Measurements from ENCODE around the gene MTERF4.
"Not testable (repeated sequence)": the region's sequence is repeated elsewhere in the genome, so short reads cannot be mapped to it uniquely, and the experiment has no call there.

MTERF4 gene

DNA sequence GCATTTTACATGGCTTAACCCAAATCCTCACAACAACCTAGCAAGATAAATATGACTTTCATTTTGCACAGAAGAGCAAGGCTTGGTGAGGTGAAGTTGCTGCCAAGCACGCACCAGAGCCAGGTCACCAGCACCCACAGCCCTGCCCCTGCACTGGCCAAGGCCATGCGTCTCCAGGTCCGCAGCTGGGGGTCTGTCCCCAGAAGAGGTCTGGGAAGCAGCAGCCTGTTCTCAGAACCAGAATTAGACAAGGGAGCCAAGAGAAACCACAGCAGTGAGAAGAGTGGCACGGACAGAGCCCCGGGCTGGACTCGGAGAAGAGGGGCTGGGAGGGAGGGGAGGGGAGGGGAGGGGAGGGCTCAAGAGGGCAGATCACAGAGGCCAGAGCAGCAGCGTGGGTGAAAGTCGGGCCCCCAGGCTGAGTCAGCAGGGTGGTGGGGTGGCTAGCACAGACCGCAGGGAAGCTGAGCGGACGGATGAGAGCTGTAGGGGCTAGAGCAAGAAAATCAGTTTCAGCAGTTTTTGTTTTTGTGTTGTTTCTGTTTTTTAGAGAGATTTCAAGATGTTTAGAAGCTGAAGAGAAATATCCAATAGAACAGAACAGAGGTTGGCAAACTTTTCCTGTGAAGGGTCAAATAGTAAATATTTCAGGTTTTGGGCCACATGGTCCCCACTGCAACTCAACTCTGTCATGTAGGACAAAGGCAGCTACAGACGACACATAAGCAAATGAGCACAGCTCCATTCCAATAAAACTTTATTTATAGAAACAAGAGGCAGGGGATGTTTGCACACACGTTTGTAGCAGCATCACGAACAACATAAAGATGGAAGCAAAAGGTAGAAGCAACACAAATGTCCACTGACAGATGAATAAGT is 7.4 kb upstream of the MTERF4 start:
- H3K4me3 ChIP-seq (ENCODE audit: low read length), result no peak overlapping the region

DNA sequence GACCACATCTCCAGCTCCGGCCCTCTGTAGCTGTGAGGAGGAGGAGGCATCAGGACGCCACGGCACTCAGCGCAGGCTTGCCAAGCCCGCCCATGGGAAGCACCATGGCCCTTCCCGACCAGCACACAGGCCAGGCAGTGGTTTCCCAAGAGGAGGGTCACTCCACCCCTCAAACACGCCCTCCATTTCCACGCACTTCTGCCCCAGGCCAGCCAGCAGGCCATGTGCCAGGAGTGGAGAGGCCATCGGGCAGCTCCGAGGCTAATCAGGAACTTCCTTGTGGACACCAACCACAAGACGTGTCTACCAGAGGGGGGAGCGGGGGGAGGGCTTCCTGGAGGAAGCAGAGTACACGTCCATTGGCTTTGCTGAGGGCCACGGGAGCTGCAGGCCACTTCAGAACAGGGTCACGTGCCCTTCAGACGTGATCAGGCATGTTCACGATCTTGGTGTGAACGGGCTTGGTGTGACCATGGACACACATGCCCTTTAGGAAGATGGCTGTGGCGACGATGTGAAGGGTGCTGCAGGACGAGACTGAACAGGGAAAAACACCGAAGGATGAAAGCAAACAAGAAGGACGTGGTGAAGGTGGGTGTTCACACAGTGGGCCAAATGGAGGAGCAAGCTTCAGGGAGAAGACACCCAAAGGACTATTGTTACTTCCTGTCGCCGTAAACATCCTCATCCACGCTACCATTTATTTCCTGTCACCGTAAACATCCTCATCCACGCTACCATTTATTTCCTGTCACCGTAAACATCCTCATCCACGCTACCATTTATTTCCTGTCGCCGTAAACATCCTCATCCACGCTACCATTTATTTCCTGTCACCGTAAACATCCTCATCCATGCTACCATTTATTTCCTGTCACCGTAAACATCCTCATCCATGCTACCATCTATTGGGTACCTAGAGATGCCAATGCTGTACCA is 6.5 kb upstream of the MTERF4 start:
- H3K27me3 ChIP-seq (ENCODE audit: control insufficient read depth, insufficient read depth, low read length), result no peaks in the 10 kb centered on the region
- no peaks in the 10 kb centered on the region for H3K4me1 ChIP-seq (ENCODE audit: control insufficient read depth, insufficient read depth, low read length)
- H3K9me3 ChIP-seq (replicated peaks; ENCODE audit: low read length), result no peaks in the 10 kb centered on the region
- no peaks in the 10 kb centered on the region for H3K36me3 ChIP-seq (ENCODE audit: insufficient read depth, low read length)
- no peak overlapping the region for H3K4me2 ChIP-seq (ENCODE audit: low read length)
- H3K9ac ChIP-seq (ENCODE audit: low read depth, low read length), result no peak overlapping the region
- no peak overlapping the region for H3K4me3 ChIP-seq (ENCODE audit: low read length)

More for the DNA sequence above, 7.4 kb upstream of the MTERF4 start:
- Histone ChIP-seq H3K4me1 (ENCODE audit: control insufficient read depth, insufficient read depth, low read length) (no peaks in the 10 kb centered on the region), H3K36me3 (ENCODE audit: insufficient read depth, low read length) (no peaks in the 10 kb centered on the region), H3K9me3 (replicated peaks; ENCODE audit: low read length) (no peaks in the 10 kb centered on the region), H3K9ac (ENCODE audit: low read depth, low read length) (no peak overlapping the region), H3K4me2 (ENCODE audit: low read length) (no peak overlapping the region), H3K27me3 (ENCODE audit: control insufficient read depth, insufficient read depth, low read length) (no peaks in the 10 kb centered on the region)

DNA sequence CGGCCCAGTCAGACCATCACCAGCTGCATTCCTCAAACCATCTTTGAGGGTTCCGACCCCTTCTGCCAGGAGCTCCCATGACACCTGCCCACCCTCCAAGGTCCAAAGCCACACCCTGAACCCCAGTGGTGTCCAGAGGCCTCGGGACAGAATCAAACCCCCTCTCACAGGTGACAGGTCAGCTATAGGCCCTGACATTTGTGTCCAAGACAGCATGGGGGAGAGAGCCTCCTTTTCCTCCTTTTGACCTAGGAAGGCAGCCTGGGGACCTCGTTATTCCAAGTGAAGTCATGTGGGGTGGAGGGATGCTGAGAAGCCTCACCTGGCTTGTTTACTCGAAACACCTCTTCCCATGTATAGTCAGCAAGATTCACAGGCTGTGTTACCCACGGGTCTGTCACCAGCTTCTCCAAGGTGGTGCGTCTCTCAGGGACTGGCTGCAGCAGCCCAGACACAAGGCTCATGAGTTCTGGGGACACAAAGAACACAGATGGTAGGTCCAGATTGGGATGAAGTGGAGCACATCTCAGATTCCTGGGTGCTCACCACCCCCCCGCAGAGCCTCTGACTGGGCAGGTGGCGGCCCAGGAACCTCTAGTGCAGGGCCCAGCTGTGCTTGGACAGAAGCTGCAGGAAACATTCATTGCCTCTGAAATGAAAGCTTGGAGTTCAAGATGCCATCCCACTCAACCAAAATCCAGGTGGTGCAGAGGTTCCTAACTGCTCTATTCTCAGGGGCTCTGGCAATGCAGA is 5.1 kb upstream of the MTERF4 start:
- Histone ChIP-seq H3K9ac (ENCODE audit: low read depth, low read length) (no peak overlapping the region), H3K4me3 (ENCODE audit: low read length) (no peak overlapping the region), H3K9me3 (replicated peaks; ENCODE audit: low read length) (no peaks in the 10 kb centered on the region), H3K36me3 (ENCODE audit: insufficient read depth, low read length) (no peaks in the 10 kb centered on the region), H3K4me1 (ENCODE audit: control insufficient read depth, insufficient read depth, low read length) (peaks cover 4% of the 10 kb centered on the region), H3K4me2 (ENCODE audit: low read length) (no peak overlapping the region), H3K27me3 (ENCODE audit: control insufficient read depth, insufficient read depth, low read length) (no peaks in the 10 kb centered on the region)

DNA sequence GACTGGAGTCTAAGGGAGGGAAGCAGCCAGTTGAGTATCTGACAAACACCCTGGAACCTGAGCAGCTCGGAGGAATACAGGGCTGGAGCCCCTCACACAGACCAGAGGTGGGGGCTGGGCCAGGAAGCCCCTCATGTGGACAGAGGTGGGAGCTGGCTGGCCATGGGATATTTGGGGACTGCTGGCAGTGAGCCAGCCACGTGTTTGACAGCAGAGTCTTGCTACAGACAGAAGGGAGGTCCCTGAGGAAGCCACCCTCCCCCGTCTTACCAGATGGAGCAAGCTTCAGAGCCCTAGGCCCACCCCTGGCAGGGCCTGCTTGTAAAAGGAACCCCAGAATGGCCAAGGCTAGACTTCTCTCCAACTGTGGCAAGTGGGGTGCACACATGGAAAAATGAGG is 3.6 kb upstream of the MTERF4 start:
- Histone ChIP-seq H3K4me2 (ENCODE audit: low read length) (no peak overlapping the region), H3K4me1 (ENCODE audit: control insufficient read depth, insufficient read depth, low read length) (peaks cover 11% of the 10 kb centered on the region), H3K36me3 (ENCODE audit: insufficient read depth, low read length) (no peaks in the 10 kb centered on the region), H3K27me3 (ENCODE audit: control insufficient read depth, insufficient read depth, low read length) (no peaks in the 10 kb centered on the region), H3K4me3 (ENCODE audit: low read length) (no peak overlapping the region), H3K9me3 (replicated peaks; ENCODE audit: low read length) (no peaks in the 10 kb centered on the region), H3K9ac (ENCODE audit: low read depth, low read length) (no peak overlapping the region)

- not testable (repeated sequence) for H3K4me3 ChIP-seq (ENCODE audit: low read length); H3K36me3 ChIP-seq (ENCODE audit: insufficient read depth, low read length); H3K9ac ChIP-seq (ENCODE audit: low read depth, low read length); H3K27me3 ChIP-seq (ENCODE audit: control insufficient read depth, insufficient read depth, low read length); H3K9me3 ChIP-seq (replicated peaks; ENCODE audit: low read length); H3K4me2 ChIP-seq (ENCODE audit: low read length)
- H3K4me1 ChIP-seq (ENCODE audit: control insufficient read depth, insufficient read depth, low read length), result peaks cover 11% of the 10 kb centered on the region
Observed at GRCh38 chr2:241104611-241105010, 2.5 kb upstream of the MTERF4 start.

- peak overlapping the region; percentile 93 for H3K4me3 ChIP-seq (ENCODE audit: low read length)
- H3K27me3 ChIP-seq (ENCODE audit: control insufficient read depth, insufficient read depth, low read length), result no peaks in the 10 kb centered on the region
- H3K9ac ChIP-seq (ENCODE audit: low read depth, low read length), result peak overlapping the region; percentile 95
- H3K4me1 ChIP-seq (ENCODE audit: control insufficient read depth, insufficient read depth, low read length), result peaks cover 11% of the 10 kb centered on the region
- peaks cover 8% of the 10 kb centered on the region for H3K36me3 ChIP-seq (ENCODE audit: insufficient read depth, low read length)
- H3K4me2 ChIP-seq (ENCODE audit: low read length), result peak overlapping the region; percentile 99
- H3K9me3 ChIP-seq (replicated peaks; ENCODE audit: low read length), result no peaks in the 10 kb centered on the region
Observed at GRCh38 chr2:241103176-241103595, 1.1 kb upstream of the MTERF4 start.

DNA sequence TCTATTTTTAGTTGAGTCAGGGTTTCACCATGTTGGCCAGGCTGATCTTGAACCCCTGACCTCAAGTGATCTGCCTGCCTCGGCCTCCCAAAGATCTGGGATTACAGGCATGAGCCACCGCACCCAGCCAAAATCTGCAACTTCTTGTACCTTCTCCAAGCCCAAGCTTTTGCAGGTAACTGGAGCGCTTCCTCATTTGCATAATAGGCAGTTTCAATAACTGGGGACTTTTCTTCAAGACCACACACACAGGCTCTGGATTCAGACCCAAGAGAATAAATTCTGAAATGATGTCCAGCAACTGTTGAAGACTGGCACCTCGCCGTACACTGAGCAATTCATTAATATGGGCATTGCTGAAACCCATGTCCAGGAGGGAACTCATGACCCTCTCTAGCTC is 2.8 kb downstream of the MTERF4 start:
- no peak overlapping the region for H3K4me3 ChIP-seq (ENCODE audit: low read length)
- H3K4me2 ChIP-seq (ENCODE audit: low read length), result no peak overlapping the region
- no peaks in the 10 kb centered on the region for H3K27me3 ChIP-seq (ENCODE audit: control insufficient read depth, insufficient read depth, low read length)
- no peak overlapping the region for H3K9ac ChIP-seq (ENCODE audit: low read depth, low read length)
- no peaks in the 10 kb centered on the region for H3K9me3 ChIP-seq (replicated peaks; ENCODE audit: low read length)
- H3K4me1 ChIP-seq (ENCODE audit: control insufficient read depth, insufficient read depth, low read length), result peaks cover 11% of the 10 kb centered on the region
- peaks cover 42% of the 10 kb centered on the region for H3K36me3 ChIP-seq (ENCODE audit: insufficient read depth, low read length)

GRCh38 chr2:241096979-241097378 is 5.1 kb downstream of the MTERF4 start:
- no peaks in the 10 kb centered on the region for H3K27me3 ChIP-seq (ENCODE audit: control insufficient read depth, insufficient read depth, low read length)
- H3K4me2 ChIP-seq (ENCODE audit: low read length), result no peak overlapping the region
- H3K9me3 ChIP-seq (replicated peaks; ENCODE audit: low read length), result no peaks in the 10 kb centered on the region
- no peak overlapping the region for H3K9ac ChIP-seq (ENCODE audit: low read depth, low read length)
- H3K36me3 ChIP-seq (ENCODE audit: insufficient read depth, low read length), result peaks cover 59% of the 10 kb centered on the region
- H3K4me1 ChIP-seq (ENCODE audit: control insufficient read depth, insufficient read depth, low read length), result peaks cover 14% of the 10 kb centered on the region
- no peak overlapping the region for H3K4me3 ChIP-seq (ENCODE audit: low read length)

DNA sequence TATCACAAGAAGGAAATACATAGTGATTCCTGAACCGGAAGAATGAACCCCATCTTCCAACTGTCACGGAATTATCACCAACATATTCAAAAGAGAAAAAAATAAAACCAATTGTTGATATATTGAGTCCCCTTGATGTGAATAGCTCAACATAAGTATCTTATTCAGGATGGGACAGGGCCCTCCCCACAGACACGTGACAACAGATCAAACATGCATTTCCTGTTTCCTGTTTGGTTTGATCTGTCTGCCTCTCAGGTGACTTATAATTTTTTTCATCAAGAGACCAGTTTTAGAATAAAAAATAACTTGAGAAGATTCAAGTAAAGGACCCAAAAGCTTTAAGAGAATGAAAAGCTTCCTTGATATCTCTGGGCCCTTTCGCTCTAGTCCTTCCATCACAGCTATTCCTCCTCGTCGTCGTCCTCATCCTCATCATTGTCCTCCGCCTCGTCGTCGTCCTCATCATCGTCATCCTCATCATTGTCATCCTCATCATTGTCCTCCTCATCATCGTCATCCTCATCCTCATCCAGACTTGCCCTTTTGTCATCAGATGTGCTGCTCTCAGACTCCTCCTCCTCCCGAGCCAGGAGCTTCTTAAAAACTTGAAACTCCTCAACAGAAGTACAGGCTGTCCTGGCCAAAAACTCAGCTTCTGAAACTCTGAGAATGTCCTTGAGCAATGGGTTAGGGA is 6.3 kb downstream of the MTERF4 start:
- H3K27me3 ChIP-seq (ENCODE audit: control insufficient read depth, insufficient read depth, low read length), result no peaks in the 10 kb centered on the region
- peaks cover 67% of the 10 kb centered on the region for H3K36me3 ChIP-seq (ENCODE audit: insufficient read depth, low read length)
- H3K4me2 ChIP-seq (ENCODE audit: low read length), result no peak overlapping the region
- H3K9me3 ChIP-seq (replicated peaks; ENCODE audit: low read length), result no peaks in the 10 kb centered on the region
- H3K4me3 ChIP-seq (ENCODE audit: low read length), result no peak overlapping the region
- peaks cover 9% of the 10 kb centered on the region for H3K4me1 ChIP-seq (ENCODE audit: control insufficient read depth, insufficient read depth, low read length)
- H3K9ac ChIP-seq (ENCODE audit: low read depth, low read length), result no peak overlapping the region

- peaks cover 67% of the 10 kb centered on the region for H3K36me3 ChIP-seq (ENCODE audit: insufficient read depth, low read length)
- H3K9ac ChIP-seq (ENCODE audit: low read depth, low read length), result no peak overlapping the region
- H3K4me2 ChIP-seq (ENCODE audit: low read length), result no peak overlapping the region
- H3K4me1 ChIP-seq (ENCODE audit: control insufficient read depth, insufficient read depth, low read length), result peaks cover 7% of the 10 kb centered on the region
- no peak overlapping the region for H3K4me3 ChIP-seq (ENCODE audit: low read length)
- H3K27me3 ChIP-seq (ENCODE audit: control insufficient read depth, insufficient read depth, low read length), result no peaks in the 10 kb centered on the region
- H3K9me3 ChIP-seq (replicated peaks; ENCODE audit: low read length), result no peaks in the 10 kb centered on the region
Observed at GRCh38 chr2:241094924-241095420, 7.1 kb downstream of the MTERF4 start.
